ENCODE measurements around the gene BCKDHB. TPM values are rescaled to one million over a fixed set of nuclear protein-coding genes. Genes with fewer than 3 reads are reported as not detected.

Gene BCKDHB
- 5.1 to 6.9 TPM (median 5.7 TPM) in 5 replicates for total RNA-seq (2022; extraction: Qiagen RNA extraction; ENCODE audit: low read depth)

DNA sequence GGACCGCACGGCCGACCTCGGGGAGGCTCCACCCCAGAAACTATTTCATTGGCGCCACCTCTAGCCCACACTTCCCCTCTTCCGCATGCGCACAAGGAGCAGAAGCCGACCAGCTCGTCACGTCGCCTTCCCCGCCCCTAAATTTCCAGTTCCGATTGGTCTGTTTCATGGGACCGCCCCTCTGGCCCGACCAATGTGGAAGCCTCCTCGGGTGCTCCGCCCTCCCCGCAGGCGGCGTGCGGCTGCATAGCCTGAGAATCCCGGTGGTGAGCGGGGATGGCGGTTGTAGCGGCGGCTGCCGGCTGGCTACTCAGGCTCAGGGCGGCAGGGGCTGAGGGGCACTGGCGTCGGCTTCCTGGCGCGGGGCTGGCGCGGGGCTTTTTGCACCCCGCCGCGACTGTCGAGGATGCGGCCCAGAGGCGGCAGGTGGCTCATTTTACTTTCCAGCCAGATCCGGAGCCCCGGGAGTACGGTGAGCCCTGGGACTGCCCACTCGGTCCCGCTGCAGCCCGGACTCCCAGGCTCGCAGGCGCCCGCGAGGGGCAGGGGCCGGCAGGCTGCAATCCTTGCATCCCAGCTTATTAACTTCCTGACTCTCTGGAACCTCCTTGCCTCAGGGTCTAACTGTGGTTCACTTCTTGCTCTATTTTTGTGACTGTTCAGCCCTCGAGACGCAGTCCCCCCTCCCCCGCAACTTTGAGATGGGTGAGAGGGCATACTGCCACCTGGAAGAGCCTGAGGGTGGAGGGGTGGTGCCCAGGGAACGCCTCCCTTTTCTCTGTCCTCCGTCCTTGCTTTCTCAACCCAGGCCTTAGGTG is at the start of gene BCKDHB:
BCKDHB (plus strand) TSS at position 254 of the 818 bp plus-strand sequence; CDS start at position 277, 23 bp downstream.

Other genes starting within 250 kb of the BCKDHB start
- gene ELOVL4, start 159.1 kb upstream of the BCKDHB start, total RNA-seq (2022; extraction: Qiagen RNA extraction; ENCODE audit: low read depth), result 1.4 to 1.8 TPM (median 1.6 TPM) in 5 replicates
- gene TTK, start 102.0 kb upstream of the BCKDHB start, total RNA-seq (2022; extraction: Qiagen RNA extraction; ENCODE audit: low read depth), result 14.3 to 21.1 TPM (median 18.9 TPM) in 5 replicates